GM18517 (cell line): ENCODE data around the gene POLR3GL.

Experiments used
- ATAC-seq: cut with Tn5 transposase; IDR thresholded peaks from one replicate; pipeline ENCODE4 v1.9.1; 2021; ENCODE audit warnings: mild to moderate bottlenecking, moderate library complexity; ENCODE audit not compliant: unreplicated experiment

POLR3GL gene

GRCh38 chr1:145991735-145992412, 27.4 kb downstream of the POLR3GL start:
- ATAC-seq = no peak

GRCh38 chr1:145992502-145992936, 28.0 kb downstream of the POLR3GL start:
- no peak for ATAC-seq

GRCh38 chr1:145992958-145993617, 28.6 kb downstream of the POLR3GL start:
- ATAC-seq = no peak

GRCh38 chr1:145993618-145994390, 29.3 kb downstream of the POLR3GL start:
- ATAC-seq = no peak

- ATAC-seq = no peak
These were observed 30.1 kb downstream of the POLR3GL start for GRCh38 chr1:145994391-145995120.

- ATAC-seq = no peak
These were observed 30.8 kb downstream of the POLR3GL start for GRCh38 chr1:145995148-145995881.

GRCh38 chr1:145995964-145996432, 31.5 kb downstream of the POLR3GL start:
- no peak for ATAC-seq

- ATAC-seq = peak; percentile 72
These were observed 32.0 kb downstream of the POLR3GL start, which contains the start of gene TXNIP for GRCh38 chr1:145996433-145997015. Gene TXNIP, minus strand, starts transcription at chr1:145996579. Its CDS starts 313 bp downstream, at chr1:145996266.

- peak; percentile 12 for ATAC-seq
These were observed 32.7 kb downstream of the POLR3GL start for GRCh38 chr1:145997016-145997717.

GRCh38 chr1:145997718-145998023, 33.2 kb downstream of the POLR3GL start:
- no peak for ATAC-seq

- ATAC-seq = no peak
These were observed 35.0 kb downstream of the POLR3GL start for GRCh38 chr1:145999321-146000024.

- ATAC-seq = no peak
These were observed 37.2 kb downstream of the POLR3GL start for GRCh38 chr1:146001709-146002108.

- no peak for ATAC-seq
These were observed 43.1 kb downstream of the POLR3GL start for GRCh38 chr1:146007489-146008133.

- ATAC-seq = no peak
These were observed 45.7 kb downstream of the POLR3GL start for GRCh38 chr1:146010126-146010738.

GRCh38 chr1:146012703-146013558, 48.4 kb downstream of the POLR3GL start:
- ATAC-seq = no peak

GRCh38 chr1:146013559-146013922, 49.1 kb downstream of the POLR3GL start:
- ATAC-seq = no peak

- ATAC-seq = no peak
These were observed 52.4 kb downstream of the POLR3GL start for GRCh38 chr1:146016891-146017290.
